ENCODE results near the gene KNDC1.
"Not testable (repeated sequence)": the region's sequence is repeated elsewhere in the genome, so short reads cannot be mapped to it uniquely, and the experiment has no call there.

KNDC1 gene

GRCh38 chr10:133162178-133162909 lies 2.3 kb downstream of the KNDC1 start:
- no peak for DNase-seq

- no peak for DNase-seq
Measured at GRCh38 chr10:133162910-133163856, 3.2 kb downstream of the KNDC1 start.

GRCh38 chr10:133163889-133164815 lies 4.1 kb downstream of the KNDC1 start:
- DNase-seq = no peak

GRCh38 chr10:133164816-133165555 lies 5.0 kb downstream of the KNDC1 start:
- no peak for DNase-seq

- DNase-seq = no peak
Measured at GRCh38 chr10:133165556-133166503, 5.8 kb downstream of the KNDC1 start.

- DNase-seq = no peak
Measured at GRCh38 chr10:133166504-133166827, 6.4 kb downstream of the KNDC1 start.

- DNase-seq = no peak
Measured at GRCh38 chr10:133166828-133167692, 7.0 kb downstream of the KNDC1 start.

- no peak for DNase-seq
Measured at GRCh38 chr10:133167693-133168616, 7.9 kb downstream of the KNDC1 start.

- DNase-seq = no peak
Measured at GRCh38 chr10:133168617-133169031, 8.6 kb downstream of the KNDC1 start.

GRCh38 chr10:133169173-133169947 lies 9.3 kb downstream of the KNDC1 start:
- no peak for DNase-seq

GRCh38 chr10:133170092-133170491 lies 10.1 kb downstream of the KNDC1 start:
- DNase-seq = no peak

GRCh38 chr10:133173860-133174640 lies 14.0 kb downstream of the KNDC1 start:
- no peak for DNase-seq

GRCh38 chr10:133174689-133175263 lies 14.8 kb downstream of the KNDC1 start:
- DNase-seq = no peak

GRCh38 chr10:133175624-133176023 lies 15.6 kb downstream of the KNDC1 start:
- not testable (repeated sequence) for DNase-seq

GRCh38 chr10:133176546-133176945 lies 16.5 kb downstream of the KNDC1 start:
- no peak for DNase-seq

GRCh38 chr10:133177380-133178157 lies 17.6 kb downstream of the KNDC1 start:
- DNase-seq = no peak
